HFF-Myc (cell line): ENCODE data around the gene TBC1D32.
"Not testable (repeated sequence)": the region's sequence is repeated elsewhere in the genome, so short reads cannot be mapped to it uniquely, and the experiment has no call there.

ENCODE experiments used
- DNase-seq: peaks from one replicate; pipeline ENCODE4 v3.0.0-alpha.2; 2011; ENCODE audit warnings: low read depth; ENCODE audit errors: extremely low read depth
- H3K4me3 ChIP-seq: replicated peaks from 2 replicates; pipeline ENCODE4 v1.5.1; 2011; ENCODE audit warnings: low read depth, mild to moderate bottlenecking, control low read depth, low read length
- TF ChIP-seq, protein P1 (sequence below): IDR thresholded peaks from 2 replicates; pipeline ENCODE4 v1.5.1; 2012; ENCODE audit warnings: mild to moderate bottlenecking, low read depth, low read length, control low read depth; ENCODE audit errors: missing control alignments

Gene TBC1D32

DNA sequence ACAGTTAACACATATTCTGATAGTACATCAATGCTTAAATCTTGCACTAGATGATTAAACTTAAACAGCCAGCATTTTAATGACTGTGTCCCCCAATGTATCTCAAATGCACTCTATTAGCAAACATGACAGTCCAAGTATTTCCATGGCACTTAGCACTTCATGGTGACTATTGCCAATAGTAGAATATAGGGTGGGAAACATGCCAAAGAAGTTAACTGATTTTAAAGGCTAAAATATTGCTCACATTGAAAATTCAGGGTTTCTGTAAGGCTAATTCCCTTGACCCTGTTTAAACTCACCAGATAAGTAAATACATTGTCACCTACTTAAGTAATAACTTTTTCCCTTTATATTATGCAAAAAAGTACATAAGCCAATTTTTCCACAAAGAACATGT lies 266.9 kb downstream of the TBC1D32 start:
- TF ChIP-seq, protein P1, sequence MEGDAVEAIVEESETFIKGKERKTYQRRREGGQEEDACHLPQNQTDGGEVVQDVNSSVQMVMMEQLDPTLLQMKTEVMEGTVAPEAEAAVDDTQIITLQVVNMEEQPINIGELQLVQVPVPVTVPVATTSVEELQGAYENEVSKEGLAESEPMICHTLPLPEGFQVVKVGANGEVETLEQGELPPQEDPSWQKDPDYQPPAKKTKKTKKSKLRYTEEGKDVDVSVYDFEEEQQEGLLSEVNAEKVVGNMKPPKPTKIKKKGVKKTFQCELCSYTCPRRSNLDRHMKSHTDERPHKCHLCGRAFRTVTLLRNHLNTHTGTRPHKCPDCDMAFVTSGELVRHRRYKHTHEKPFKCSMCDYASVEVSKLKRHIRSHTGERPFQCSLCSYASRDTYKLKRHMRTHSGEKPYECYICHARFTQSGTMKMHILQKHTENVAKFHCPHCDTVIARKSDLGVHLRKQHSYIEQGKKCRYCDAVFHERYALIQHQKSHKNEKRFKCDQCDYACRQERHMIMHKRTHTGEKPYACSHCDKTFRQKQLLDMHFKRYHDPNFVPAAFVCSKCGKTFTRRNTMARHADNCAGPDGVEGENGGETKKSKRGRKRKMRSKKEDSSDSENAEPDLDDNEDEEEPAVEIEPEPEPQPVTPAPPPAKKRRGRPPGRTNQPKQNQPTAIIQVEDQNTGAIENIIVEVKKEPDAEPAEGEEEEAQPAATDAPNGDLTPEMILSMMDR = no peak
- H3K4me3 ChIP-seq = no peak overlapping the region
- no peak for DNase-seq

- no peak overlapping the region for H3K4me3 ChIP-seq
- TF ChIP-seq, protein P1 = no peak
- no peak for DNase-seq
These were observed 269.9 kb downstream of the TBC1D32 start for GRCh38 chr6:121064345-121064744.

GRCh38 chr6:121055572-121056163 lies 278.6 kb downstream of the TBC1D32 start:
- TF ChIP-seq, protein P1 = peak; percentile 65
- peak; percentile 30 for DNase-seq

GRCh38 chr6:121048593-121048992 lies 285.7 kb downstream of the TBC1D32 start:
- DNase-seq, H3K4me3 ChIP-seq: not testable (repeated sequence)

More at GRCh38 chr6:121055572-121056163, 278.6 kb downstream of the TBC1D32 start:
- H3K4me3 ChIP-seq = no peak overlapping the region

DNA sequence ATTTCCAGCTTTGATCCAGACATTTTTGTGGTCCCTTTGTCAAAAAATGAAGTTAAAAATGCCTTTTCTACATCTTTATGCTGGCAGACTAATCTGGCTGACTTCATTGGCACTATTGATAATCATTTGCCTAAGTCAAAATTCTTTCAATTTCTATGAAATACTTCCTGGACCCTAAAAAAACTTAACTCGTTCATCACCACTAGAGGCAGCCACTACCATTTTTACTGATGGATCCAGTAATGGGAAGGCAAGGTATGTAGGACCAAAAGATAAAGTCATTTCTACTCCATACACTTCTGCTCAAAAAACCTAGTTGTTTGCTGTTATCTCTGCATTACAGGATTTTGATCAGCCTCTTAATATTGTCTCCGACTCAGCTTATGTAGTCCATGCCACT lies 289.4 kb downstream of the TBC1D32 start:
- DNase-seq, H3K4me3 ChIP-seq: not testable (repeated sequence)

DNA sequence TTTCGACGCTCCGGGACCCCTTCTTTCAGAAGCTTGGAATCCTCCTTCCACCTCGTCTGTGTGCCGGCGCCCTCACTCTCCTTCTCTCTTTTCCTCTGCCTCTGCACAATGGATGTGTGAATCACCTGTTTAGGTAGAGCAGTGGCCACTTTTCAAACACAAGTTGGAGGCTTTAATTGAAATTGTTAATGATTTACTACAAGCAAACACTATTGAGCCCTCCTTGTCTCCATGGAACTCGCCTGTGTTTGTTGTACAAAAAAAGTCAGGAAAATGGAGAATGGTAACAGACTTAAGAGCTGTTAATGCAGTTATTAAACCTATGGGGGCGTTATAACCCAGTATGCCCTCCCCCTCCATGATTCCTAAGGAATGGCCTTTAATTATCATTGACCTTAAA lies 290.6 kb downstream of the TBC1D32 start:
- DNase-seq, H3K4me3 ChIP-seq: not testable (repeated sequence)

DNA sequence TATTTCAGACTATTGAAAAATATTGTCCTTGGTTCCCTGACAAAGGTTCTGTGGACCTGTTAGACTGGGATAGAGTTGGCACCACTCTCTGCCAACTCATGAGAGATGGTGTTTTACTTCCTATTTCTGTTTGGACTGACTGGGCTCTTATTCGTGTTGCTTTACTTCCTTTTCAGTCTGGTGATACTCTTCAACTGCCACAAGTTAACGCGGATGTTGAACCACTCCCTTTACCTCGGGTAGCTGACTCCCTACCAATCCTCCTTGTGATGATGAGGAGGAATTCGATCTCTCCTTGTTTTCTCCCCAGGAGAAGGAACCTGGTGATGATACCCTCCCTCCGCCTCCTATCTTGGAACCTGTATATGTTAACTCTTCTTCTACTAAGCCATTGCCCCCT lies 291.1 kb downstream of the TBC1D32 start:
- not testable (repeated sequence) for H3K4me3 ChIP-seq, DNase-seq

DNA sequence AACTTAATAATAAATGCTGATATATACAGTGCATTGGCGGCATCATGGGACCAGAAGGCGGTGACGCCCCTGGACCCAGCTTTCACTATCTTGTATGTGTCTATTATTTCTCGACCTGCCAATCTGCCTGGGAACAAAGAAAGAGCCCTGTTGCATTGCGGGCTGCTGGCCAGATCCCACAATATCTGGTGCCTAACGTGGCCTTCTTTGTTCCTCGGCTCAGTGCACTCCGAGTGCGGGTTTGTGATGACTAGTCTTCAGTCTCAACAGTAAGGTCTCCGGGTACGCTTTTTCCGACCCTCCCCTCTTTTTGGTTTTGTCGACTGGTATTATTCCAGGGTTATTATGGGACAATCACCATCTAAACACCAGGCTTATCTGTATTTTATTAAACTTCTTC lies 291.5 kb downstream of the TBC1D32 start:
- H3K4me3 ChIP-seq = no peak overlapping the region
- no peak for DNase-seq
- TF ChIP-seq, protein P1 = no peak

DNA sequence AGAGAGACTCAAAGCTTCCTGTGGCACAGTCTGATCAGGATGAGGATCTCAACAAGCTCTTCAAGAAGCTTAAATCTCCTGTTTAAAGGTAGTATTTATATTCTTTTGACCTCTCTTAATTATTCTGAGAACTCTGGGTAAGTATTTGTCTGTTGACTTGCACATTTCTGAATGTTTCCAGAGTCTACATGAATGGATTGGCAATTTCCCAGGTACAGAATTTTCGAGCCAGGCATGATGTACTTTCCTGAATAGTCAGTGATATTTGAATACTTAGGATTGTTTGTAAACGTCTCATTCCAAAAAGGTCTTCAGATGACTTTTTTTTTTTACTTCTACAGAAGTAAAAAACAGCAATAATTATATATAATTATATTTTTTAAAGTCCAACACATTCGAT lies 293.4 kb downstream of the TBC1D32 start:
- DNase-seq = no peak
- H3K4me3 ChIP-seq = no peak overlapping the region
- TF ChIP-seq, protein P1 = no peak
